GM18951 (cell line): ENCODE data around the gene CFLAR.
"Not testable (repeated sequence)": the region's sequence is repeated elsewhere in the genome, so short reads cannot be mapped to it uniquely, and the experiment has no call there.

Experiments used
- POLR2A ChIP-seq: IDR thresholded peaks from 4 replicates; pipeline ENCODE4 v1.6.1; 2011; ENCODE audit warnings: mild to moderate bottlenecking; ENCODE audit not compliant: insufficient read length, insufficient read depth; ENCODE audit errors: extremely low read depth
- in situ Hi-C: fragments of 300-500 bp; cut with MboI; formaldehyde crosslinking; loops from one replicate; pipeline ENCODE4 v1.12.0; 2022; ENCODE audit warnings: low sequenced_read_pairs, mixed read lengths, inconsistent platforms; ENCODE audit not compliant: unreplicated experiment

The CFLAR gene

DNA sequence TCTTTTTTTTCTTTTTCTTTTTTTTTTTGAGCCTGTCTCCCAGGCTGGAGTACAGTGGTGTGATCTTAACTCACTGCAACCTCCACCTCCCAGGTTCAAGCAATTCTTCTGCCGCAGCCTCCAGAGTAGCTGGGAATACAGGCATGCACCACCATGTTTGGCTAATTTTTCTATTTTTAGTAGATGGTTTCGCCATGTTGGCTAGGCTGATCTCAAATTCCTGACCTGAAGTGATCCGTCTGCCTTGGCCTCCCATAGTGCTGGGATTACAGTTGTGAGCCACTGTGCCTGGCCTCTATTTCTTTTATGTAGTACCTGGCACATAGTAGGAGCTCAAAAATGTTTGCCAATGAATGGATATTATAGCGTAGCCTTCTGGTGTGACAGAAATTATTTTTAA, 6.8 kb upstream of the CFLAR start:
- no peak for TF ChIP-seq POLR2A
- in situ Hi-C loops = no loop called here

DNA sequence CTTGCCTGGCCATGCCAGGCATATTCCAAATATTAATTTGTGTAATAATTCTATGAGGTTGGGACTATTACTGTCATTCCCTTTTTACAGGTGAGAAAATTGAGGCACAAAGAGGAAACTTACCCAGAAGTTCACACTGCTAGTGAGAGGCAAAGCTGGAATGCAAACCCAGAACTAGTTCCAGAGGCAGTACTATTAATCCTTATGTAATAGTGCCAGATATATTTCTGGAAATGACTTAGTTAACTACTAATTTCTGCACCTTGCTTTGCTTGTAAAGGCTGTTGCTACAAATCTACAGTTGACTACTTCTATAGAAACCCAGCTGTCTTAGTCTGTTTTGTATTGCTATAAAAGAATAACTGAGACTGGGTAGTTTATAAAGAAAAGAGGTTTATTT, 5.3 kb upstream of the CFLAR start:
- TF ChIP-seq POLR2A = no peak
- in situ Hi-C loops = no loop called here

DNA sequence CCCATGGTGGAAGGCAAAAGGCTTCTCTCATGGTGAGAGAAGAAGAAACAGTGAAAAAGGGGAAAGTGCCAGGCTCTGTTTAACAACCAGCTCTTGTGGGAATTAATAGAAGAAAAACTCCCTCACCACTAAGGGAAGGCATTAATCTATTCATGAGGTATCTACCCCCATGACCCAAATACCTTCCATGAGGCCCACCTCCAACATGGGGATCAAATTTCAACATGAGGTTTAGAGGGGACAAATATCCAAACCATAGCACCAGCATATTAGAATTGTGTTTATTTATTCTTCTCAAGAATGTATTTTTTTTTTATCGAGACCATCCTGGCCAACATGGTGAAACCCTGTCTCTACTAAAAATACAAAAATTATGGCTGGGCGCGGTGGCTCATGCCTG, 4.9 kb upstream of the CFLAR start:
- no peak for TF ChIP-seq POLR2A
- in situ Hi-C loops = no loop called here

DNA sequence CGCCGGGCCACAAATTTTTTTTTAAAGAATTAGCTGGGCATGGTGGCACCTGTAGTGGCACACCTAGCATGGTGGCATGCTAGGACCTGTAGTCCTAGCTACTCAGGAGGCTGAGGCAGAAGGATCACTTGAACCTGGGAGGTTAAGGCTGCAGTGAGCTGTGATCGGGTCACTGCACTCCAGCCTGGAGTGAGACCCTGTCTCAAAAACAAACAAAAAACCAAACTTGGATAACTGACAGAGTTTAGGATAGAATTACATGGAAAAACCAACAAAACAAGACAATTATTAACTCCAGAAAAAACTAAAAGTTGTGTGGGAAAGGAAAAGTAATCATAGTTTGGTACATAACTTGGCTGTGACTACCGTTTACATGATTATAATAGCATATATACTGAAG, 1.6 kb upstream of the CFLAR start:
- TF ChIP-seq POLR2A = no peak
- in situ Hi-C loops = no loop called here

DNA sequence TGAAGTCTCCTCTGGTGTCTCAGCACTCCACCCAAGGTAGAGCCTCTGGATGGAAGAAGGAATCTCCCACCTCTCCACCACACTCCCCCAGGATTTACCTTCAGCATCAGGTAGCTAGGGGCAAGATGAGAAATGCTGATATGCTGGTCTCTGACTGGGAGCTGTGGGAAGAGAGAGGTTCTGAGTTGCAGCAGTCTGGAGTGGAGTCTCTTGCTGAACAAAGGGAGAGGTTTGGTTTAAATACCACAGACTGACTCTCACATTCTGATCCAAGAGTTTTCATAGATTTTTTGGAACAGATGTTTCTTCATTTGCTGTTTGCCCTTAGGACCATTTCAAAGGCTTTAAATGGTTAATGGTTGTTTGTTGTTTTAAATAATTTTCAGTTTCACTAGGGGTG, 1.1 kb upstream of the CFLAR start:
- TF ChIP-seq POLR2A = no peak
- in situ Hi-C loops = no loop called here

DNA sequence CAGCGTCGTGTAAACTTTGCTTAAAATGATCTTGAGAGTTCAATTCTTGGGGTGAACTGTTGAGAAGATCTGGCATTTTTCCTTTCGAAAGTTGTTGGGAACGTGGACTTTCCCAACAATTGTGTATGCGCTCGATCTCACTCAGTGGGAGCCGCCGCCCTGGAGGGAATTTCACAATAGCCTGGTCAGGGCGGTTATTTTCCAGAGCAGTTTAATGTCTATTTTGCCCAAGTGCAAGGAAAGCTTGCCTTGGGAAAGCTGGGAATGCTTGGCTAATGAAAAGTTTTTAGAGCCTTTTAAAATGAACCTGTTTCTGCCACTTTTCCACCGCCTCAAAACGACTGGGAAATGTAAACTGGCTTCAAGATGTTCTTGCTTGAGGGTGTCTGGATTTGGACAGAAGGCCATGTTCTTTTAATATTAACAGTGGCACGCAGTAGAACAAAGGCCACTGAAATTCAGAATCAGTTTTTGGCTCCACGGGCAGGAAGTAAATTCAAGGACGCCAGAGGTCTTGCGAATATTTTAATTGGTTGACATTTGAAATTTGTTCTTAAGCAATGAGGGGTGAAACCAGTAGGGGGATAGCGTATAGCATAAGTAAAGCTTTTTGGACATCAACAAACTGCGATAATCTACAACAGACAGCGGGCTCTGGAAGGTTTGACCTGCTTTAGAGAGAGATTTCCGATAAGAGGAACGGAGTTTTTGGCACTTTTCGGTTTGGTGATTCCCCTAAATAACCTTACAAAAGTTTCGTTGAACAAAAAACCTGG, 1.2 kb downstream of the CFLAR start:
- peak; percentile 48 for TF ChIP-seq POLR2A
- in situ Hi-C loops = no loop called here

DNA sequence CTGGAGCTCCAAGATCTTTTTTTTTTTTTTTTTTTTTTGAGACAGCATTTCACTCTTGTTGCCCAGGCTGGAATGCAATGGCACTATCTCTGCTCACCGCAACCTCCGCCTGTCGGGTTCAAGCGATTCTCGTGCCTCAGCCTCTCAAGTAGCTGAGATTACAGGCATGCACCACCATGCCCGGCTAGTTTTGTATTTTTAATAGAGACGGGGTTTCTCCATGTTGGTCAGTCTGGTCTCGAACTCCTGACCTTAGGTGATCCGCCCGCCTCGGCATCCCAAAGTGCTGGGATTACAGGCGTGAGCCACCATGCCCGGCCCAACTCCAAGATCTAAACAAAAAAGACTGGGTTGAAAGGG, 1.8 kb downstream of the CFLAR start:
- in situ Hi-C loops = not testable (repeated sequence)

DNA sequence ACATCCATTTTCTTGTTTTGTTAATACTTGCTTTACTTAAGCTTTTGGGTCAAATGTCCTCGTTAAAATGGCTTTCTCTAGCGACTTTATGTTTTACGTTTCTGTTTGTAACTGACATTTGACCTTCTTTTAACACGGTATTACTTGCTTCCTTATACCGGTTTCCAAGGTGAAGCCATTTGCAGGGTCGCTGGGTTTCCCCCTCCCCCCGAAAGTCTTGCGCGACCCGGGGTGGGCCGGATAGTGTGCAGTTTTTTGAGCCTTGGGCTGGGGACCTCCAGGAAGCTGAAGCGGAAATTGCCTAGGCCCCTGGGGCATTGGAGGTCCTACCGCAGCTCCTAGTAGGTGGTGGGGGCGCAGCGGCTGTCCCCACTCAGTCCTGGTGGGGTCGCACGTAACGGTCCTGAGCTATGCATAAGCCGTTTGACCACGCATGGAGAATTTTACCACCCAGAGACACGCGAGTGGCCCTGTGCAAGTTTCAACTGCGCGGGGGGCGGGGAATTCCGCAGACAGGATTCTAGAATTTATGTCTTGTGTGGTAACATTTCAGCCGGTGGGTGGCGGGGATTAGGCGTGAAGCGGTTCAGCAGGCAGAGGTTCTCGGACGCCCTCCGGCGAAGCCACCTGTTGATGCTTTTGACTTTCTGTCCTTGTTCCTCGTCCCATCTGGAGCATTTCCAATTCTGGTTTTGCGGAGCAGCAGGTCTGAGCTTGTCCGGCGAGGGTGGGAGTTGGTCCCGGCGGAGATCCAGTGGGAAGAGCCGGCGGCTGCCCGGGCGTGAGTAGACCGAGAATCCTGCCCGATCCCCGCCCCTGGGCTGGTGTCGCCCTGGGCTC, 2.4 kb downstream of the CFLAR start:
- in situ Hi-C loops = no loop called here
- TF ChIP-seq POLR2A = peak; percentile 76

DNA sequence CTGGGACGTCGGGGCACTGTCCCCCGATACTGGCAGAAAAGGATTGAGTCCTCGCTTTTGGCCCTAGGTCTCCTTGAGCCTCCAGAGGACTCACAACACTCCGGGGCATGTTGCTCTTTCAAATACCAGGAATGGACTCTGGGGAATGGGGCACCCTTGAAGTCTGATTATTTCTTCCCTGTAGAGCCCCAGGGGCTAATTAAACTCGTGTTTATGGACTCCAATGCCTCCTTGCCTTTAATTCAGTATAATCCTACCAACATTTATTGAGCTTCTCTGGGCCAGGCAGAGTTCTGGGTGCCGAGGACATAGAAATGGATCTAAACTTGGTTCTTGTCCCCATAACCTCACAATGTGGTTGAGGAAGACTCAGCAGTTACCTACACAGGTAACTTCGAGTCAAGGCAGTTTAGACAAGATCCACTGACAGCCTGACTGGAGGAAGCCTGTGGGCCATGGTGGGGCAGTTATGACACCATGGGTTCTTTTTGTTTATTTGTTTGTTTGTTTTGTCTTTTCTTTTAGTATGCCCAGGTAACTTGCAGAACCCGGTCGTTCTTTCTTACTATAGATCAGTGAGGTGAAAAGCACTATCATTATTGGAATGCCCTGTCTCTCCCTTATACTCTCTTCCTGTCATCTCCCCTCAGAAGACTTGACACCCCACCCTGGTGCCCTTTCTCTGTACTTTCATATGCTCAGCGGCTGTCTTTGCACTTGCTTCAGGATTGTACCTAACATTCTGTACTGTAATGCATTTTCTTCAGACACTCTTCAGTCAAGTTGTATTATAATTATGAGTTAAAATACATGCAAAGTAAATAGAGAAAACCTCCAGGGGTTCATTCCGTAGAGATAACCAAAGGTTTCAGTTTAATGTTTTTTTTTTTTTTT, 3.2 kb downstream of the CFLAR start:
- peak; percentile 47 for TF ChIP-seq POLR2A
- in situ Hi-C loops = no loop called here

DNA sequence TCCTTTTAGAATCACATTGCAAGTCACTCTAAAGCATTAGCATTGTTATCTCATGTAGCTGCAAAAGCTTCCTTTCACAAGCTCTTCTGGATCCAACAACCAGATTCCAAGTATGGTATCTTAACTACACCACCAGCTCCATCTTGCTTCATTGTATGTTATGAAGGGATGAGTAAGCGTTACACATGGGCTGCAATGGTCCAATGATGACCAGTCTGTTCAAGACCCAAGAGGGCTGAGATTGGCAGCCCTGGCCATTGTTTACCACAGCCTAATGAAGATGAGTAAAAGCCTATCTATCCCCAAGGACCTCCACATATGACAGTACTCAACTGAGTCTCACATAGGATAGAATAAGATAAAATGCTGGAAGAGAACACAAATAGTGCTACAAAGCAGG, 6.3 kb downstream of the CFLAR start:
- in situ Hi-C loops = no loop called here
- no peak for TF ChIP-seq POLR2A

DNA sequence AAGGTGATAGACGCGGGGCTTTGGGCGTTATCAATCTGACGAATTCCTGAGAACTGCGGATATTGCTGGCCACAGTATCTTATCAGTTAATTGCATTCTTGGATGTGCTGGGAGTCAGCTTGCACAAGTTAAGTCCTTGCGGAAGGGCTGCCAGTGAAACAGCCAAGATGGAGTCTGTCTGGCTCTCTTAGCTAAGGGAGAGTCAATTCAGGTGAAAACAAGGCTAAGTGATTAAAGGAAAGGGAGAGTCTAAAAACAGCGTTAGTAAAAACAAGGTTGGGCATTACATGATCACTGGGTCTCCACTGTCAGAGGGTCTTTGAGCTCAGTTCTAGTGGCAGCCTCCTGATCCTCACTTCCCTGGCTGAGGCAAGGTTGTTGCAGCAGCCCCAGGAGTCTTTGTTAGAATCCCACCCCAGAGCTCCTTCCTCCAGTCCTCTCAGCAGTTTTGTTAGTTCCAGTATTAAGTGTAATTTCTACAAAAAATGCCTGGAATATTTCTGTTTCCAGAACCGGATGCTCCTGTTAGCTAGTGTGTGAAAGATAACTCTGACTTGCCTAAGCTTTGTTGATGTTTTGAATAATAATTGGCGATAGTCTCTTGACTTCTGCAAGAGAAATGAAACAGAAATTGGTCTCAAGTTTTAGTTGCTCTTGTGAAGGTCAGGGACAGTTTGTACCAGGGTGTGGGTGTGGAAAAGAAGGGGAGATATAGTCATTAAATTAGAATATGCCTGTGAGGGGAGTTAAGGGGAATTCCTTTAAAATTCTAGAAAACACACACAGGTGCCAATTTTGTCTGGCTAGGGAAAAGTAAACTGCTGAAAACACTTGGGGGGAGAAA, 10.6 kb downstream of the CFLAR start:
- in situ Hi-C loops = no loop called here
- TF ChIP-seq POLR2A = no peak

DNA sequence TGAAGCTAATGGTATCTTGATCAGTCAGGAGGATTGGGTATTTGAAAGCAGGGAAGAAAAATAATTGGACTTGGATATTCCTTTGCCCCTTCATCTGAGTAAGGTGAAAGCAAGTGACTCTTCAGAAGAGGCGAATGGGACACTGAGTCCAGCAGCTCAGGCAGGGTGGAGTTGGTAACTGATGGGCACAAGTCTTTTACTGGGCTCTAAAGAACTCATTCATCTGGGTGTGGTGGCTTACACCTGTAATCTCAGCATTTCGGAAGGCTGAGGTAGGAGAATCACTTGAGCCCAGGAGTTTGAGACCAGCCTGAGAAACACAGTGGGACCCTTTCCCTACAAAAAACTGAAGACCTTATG, 11.2 kb downstream of the CFLAR start:
- in situ Hi-C loops = no loop called here
- peak; percentile 44 for TF ChIP-seq POLR2A

DNA sequence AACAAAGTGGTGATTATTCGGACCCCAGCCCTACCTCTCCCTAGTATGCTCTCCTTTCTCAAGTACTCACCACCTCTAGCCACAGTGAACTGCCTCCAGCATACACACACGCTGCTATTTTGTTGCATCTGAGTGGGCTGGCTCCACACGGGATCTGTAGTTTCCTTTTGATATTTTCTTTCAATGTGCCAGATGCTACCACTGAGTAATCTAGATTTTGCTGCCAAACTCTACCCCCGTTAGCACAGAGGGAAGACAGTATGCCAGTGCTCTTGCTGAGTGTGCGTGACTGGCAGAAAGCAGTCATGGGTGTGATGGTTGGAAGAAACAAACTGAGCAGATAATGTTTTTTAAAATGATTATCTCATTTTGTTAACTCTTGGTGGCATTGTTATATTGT, 11.6 kb downstream of the CFLAR start:
- in situ Hi-C loops = no loop called here
- TF ChIP-seq POLR2A = peak; percentile 29
